Aorta (tissue), 5 donors: ENCODE measurements around the gene FBXO36. TPM values are rescaled to one million over a fixed set of nuclear protein-coding genes. Genes with fewer than 3 reads are reported as not detected.

Experiments used
- ATAC-seq: fragments of 200-7000 bp; cut with Tn5 transposase; one replicate; pipeline ENCODE4 v1.9.1; 2022; ENCODE audit warnings: moderate library complexity; ENCODE audit not compliant: low FRiP score
- DNase-seq, 2 donors: peaks; one replicate each; pipeline ENCODE4 v3.0.0-alpha.2; 2020
- H3K27ac ChIP-seq, 2 donors: one replicate each; pipeline ENCODE4 v1.5.1; 2013; ENCODE audit warnings: low read length in 2 of 2, mild to moderate bottlenecking in 2 of 2, moderate library complexity in 2 of 2, control low read depth in 1 of 2, inconsistent platforms in 1 of 2, low read depth in 1 of 2
- H3K27me3 ChIP-seq, 2 donors: one replicate each; pipeline ENCODE4 v1.6.1; 2013; ENCODE audit warnings: control low read depth in 1 of 2, low read length in 1 of 2, mild to moderate bottlenecking in 1 of 2, moderate library complexity in 1 of 2; ENCODE audit not compliant: insufficient read depth in 2 of 2, control insufficient read depth in 1 of 2
- H3K36me3 ChIP-seq, 2 donors: one replicate each; pipeline ENCODE4 v1.6.1; 2013; ENCODE audit warnings: control low read depth in 1 of 2, low read length in 1 of 2, mild to moderate bottlenecking in 1 of 2; ENCODE audit not compliant: insufficient read depth in 2 of 2, control insufficient read depth in 1 of 2
- H3K4me1 ChIP-seq, 2 donors: one replicate each; pipeline ENCODE4 v1.6.1; 2013; ENCODE audit warnings: low read length in 2 of 2, control low read depth in 1 of 2, mild to moderate bottlenecking in 1 of 2, moderate library complexity in 1 of 2; ENCODE audit not compliant: insufficient read depth in 2 of 2, control insufficient read depth in 1 of 2
- H3K4me3 ChIP-seq, 2 donors: one replicate each; pipeline ENCODE4 v1.5.1; 2013; ENCODE audit warnings: low read length in 2 of 2, control low read depth in 1 of 2, mild to moderate bottlenecking in 1 of 2
- H3K9me3 ChIP-seq: one replicate; pipeline ENCODE4 v1.6.1; 2013; ENCODE audit warnings: mild to moderate bottlenecking, low read length; ENCODE audit not compliant: control insufficient read depth
- WGBS, 2 donors: extraction: QIAGEN DNeasy Blood & Tissue Kit; methylation state at CpG; one replicate each; pipeline ENCODE4 v1.1.7; 2013; 5-methylcytosine and 5-hydroxymethylcytosine counted together
- intact Hi-C, 2 donors: fragments of 100-400 bp; cut with DNase I; formaldehyde crosslinking; loops; one replicate each; pipeline versions ENCODE4 v1.14.2 to v1.15.0; 2022
- polyA plus RNA-seq, 2 donors: library from polyadenylated mRNA; stranded (reverse); fragments of 200-250 nt; gene quantifications; one replicate each; pipeline ENCODE4 v1.2.3, GENCODE V29; 2013
- total RNA-seq, 2 donors: library from RNA; stranded (reverse); fragmentation: NEBNext Ultra II Directional; extraction: Animal tissue kit (Norgen Biotek cat#: 25700); gene quantifications; one replicate each; pipeline ENCODE4 v1.2.1, GENCODE V29; 2021
- donor health status: healthy with polysubstance abuse.
- donor health status: Bipolar disorder and iron deficiency.
- donor health status: DM: no; HTN: no; CAD: no.
- donor health status: DM: no; HTN: no; CAD: no.
- donor health status: DM: yes; HTN: yes; CAD: no.

Gene FBXO36
- total and polyA plus RNA-seq, 4 donors, result 1.3 to 2.2 (median 1.7) TPM

GRCh38 chr2:230019742-230020141 is 97.4 kb downstream of the FBXO36 start:
- no peaks in the 10 kb centered on the region for H3K4me1 ChIP-seq
- WGBS, 2 donors, result 87 to 92% methylated on average over 3 of the region's 3 CpGs
- intact Hi-C loops, result no loop called here
- H3K27ac ChIP-seq, result no peak overlapping the region
- peaks cover 2% of the 10 kb centered on the region for H3K9me3 ChIP-seq
- H3K4me3 ChIP-seq, result no peak overlapping the region
- ATAC-seq (no peak), DNase-seq (no peak)
- no peaks in the 10 kb centered on the region for H3K27me3 ChIP-seq
- H3K36me3 ChIP-seq, result no peaks in the 10 kb centered on the region

DNA sequence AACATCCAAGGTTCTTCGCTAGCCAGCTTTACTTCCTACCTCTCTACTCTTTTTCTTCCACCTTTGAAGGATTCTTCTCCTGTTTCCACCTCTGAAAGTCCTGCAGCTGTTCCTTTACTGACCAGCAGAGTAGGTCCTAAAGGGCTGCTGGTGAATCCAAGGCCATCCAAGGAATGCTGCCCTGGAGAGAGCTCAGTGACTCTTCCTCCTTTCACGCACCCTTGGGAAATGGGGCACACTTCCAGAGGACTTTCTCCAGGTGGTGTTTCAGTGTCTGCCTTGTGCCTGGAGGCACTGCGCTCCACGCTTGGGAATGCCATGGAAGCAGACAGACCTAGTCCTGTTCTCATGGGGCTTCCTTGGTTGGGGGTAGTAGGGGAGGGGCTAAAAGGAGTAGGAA is 101.0 kb downstream of the FBXO36 start:
- ATAC-seq (no peak), DNase-seq (no peak)
- Histone ChIP-seq H3K27ac (no peak overlapping the region), H3K27me3 (no peaks in the 10 kb centered on the region), H3K9me3 (peaks cover 2% of the 10 kb centered on the region), H3K36me3 (no peaks in the 10 kb centered on the region), H3K4me1 (no peaks in the 10 kb centered on the region), H3K4me3 (no peak overlapping the region)
- WGBS, 2 donors, result 97% methylated on average over 4 of the region's 4 CpGs
- intact Hi-C loops, result no loop called here

DNA sequence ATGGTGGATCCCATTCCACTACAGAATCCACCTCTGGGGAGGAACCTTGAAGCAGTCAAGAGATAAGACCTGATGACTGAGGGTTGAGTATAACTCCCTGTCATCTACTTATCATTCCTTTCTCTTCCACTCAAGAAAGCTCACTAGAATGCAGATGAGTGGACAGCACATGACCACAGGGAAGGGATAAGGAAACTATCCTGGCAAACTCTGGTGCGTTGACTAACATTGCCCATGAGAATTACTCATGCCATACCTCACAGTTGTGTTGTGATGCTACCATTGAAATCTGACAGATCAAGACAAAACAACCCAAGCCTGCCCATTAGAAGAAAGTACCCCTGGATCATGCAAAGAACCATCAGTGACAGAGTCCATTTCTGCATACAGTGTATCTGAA is 119.9 kb downstream of the FBXO36 start:
- H3K4me3 ChIP-seq, result no peak overlapping the region
- DNase-seq (no peak), ATAC-seq (no peak)
- H3K27ac ChIP-seq, result no peak overlapping the region
- intact Hi-C loops, result no loop called here
- no peaks in the 10 kb centered on the region for H3K9me3 ChIP-seq
- peaks cover 0 to 4% of the 10 kb centered on the region in 2 donors for H3K36me3 ChIP-seq
- no peaks in the 10 kb centered on the region for H3K27me3 ChIP-seq
- WGBS, 2 donors, result 98 to 100% methylated on average over 1 of the region's 1 CpG
- H3K4me1 ChIP-seq, result no peaks in the 10 kb centered on the region

DNA sequence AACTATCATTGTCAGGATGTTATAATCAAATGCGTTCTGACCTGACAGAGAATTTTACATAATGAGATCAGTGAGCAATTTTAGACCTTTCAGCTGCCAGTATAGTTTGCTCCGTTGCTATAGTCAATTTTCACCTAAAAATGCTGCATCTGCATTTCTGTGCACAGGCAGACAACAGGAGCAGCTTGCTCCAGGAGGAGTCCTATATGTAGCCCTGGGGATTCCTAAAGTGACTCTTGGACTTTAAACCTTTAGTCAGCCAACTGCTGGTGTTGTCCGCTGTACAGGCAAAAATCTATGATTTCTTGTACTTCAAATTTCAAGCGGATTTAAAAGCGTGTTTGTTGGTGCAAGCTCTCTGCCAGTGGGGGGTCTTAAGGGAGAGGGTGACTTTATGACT is 120.7 kb downstream of the FBXO36 start:
- DNase-seq, result no peak
- Histone ChIP-seq H3K27ac (no peak overlapping the region), H3K27me3 (no peaks in the 10 kb centered on the region), H3K9me3 (no peaks in the 10 kb centered on the region), H3K4me3 (no peak overlapping the region), H3K36me3 (peaks cover 0 to 4% of the 10 kb centered on the region in 2 donors), H3K4me1 (no peaks in the 10 kb centered on the region)
- intact Hi-C loops, result no loop called here
- WGBS, 2 donors, result 79 to 98% methylated on average over 5 of the region's 5 CpGs
- ATAC-seq, result no peak

GRCh38 chr2:230043461-230043860 is 121.2 kb downstream of the FBXO36 start:
- 95 to 97% methylated on average over 2 of the region's 2 CpGs for whole genome bisulfite sequencing, 2 donors
- intact Hi-C loops, result no loop called here
- no peak for ATAC-seq

DNA sequence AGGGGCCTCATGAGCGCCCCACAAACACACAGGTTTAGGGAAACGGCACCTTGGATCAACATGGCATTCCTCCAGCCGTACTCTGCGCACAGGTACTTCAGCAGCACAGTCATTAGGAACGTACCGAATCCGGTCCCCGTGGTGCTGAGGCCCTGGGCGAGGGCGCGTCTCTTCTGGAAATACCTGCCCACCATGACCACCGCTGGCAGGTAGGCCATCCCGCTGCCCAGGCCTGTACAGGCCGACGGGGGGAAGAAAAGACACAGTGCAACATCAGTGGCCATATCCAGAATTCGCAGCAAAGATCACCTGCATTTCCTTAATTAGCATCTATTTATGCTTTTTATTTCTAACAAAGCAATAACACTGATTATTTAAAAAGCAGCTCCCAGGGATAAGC is 124.2 kb downstream of the FBXO36 start:
- Histone ChIP-seq H3K9me3 (no peaks in the 10 kb centered on the region), H3K27ac (no peak overlapping the region), H3K36me3 (peaks cover 0 to 4% of the 10 kb centered on the region in 2 donors), H3K4me1 (no peaks in the 10 kb centered on the region), H3K4me3 (no peak overlapping the region), H3K27me3 (no peaks in the 10 kb centered on the region)
- intact Hi-C loops, result no loop called here
- no peak for DNase-seq
- 97 to 98% methylated on average over 16 of the region's 16 CpGs for WGBS, 2 donors
- no peak for ATAC-seq

More at GRCh38 chr2:230043461-230043860, 121.2 kb downstream of the FBXO36 start:
- Histone ChIP-seq H3K4me3 (no peak overlapping the region), H3K27ac (no peak overlapping the region), H3K4me1 (no peaks in the 10 kb centered on the region), H3K9me3 (no peaks in the 10 kb centered on the region), H3K36me3 (peaks cover 0 to 4% of the 10 kb centered on the region in 2 donors), H3K27me3 (no peaks in the 10 kb centered on the region)
- no peak for DNase-seq

GRCh38 chr2:230048010-230048671 is 125.8 kb downstream of the FBXO36 start:
- Histone ChIP-seq H3K27me3 (no peaks in the 10 kb centered on the region), H3K9me3 (no peaks in the 10 kb centered on the region), H3K27ac (no peak overlapping the region), H3K4me3 (no peak overlapping the region), H3K36me3 (peaks cover 0 to 4% of the 10 kb centered on the region in 2 donors), H3K4me1 (no peaks in the 10 kb centered on the region)
- intact Hi-C loops, result no loop called here
- DNase-seq (no peak), ATAC-seq (no peak)
- 90 to 96% methylated on average over 4 of the region's 4 CpGs for WGBS, 2 donors

DNA sequence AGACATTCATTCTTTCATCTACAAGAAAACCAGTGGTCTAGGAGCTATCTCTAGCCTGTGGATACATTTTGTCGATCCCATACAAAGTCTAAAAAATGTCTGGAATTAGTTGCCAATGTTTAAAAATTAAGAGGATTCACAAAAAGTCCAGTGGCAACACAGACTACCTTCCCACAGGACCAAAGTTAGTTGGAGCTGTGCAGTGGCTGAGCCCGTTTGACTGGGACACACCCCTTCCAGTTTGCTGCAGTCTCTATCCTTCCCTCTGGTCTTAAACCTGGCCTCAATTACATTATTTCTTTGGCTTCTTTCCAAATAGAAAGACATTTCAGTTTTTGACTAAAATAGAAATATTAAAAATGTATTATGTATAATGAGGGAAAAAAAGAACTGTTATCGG is 127.8 kb downstream of the FBXO36 start:
- Histone ChIP-seq H3K4me1 (no peaks in the 10 kb centered on the region), H3K27ac (no peak overlapping the region), H3K4me3 (no peak overlapping the region), H3K36me3 (no peaks in the 10 kb centered on the region), H3K9me3 (no peaks in the 10 kb centered on the region), H3K27me3 (no peaks in the 10 kb centered on the region)
- intact Hi-C loops, result no loop called here
- WGBS, 2 donors, result 77% methylated on average over 3 of the region's 3 CpGs
- no peak for ATAC-seq
- DNase-seq, result no peak

DNA sequence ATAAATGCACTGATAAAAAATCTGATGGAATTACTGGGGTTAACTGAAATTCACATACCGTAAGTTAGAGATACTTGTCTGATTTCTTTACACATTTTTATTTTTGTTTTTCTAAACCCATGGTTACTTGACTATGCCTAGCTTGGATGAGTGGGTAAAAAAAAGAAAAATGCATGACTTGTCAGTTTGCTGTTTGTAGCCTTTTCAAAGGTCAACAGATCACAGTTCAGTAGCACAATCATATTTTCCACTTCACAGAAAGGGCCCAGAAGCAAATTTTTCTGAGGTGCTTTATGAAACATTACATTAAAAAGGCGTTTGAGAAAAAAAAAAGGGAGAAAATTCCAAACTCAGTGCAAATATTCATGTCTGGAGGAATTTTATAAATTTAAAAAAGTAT is 130.0 kb downstream of the FBXO36 start:
- Histone ChIP-seq H3K4me3 (no peak overlapping the region), H3K9me3 (no peaks in the 10 kb centered on the region), H3K27me3 (no peaks in the 10 kb centered on the region), H3K36me3 (no peaks in the 10 kb centered on the region), H3K4me1 (no peaks in the 10 kb centered on the region), H3K27ac (no peak overlapping the region)
- 44 to 61% methylated on average over 2 of the region's 2 CpGs for WGBS, 2 donors
- intact Hi-C loops, result no loop called here
- no peak for DNase-seq
- no peak for ATAC-seq
